ENCODE data around the gene AMER1.

AMER1 gene

GRCh38 chrX:64192673-64193072, 12.8 kb downstream of the AMER1 start:
- no peak overlapping the region for H3K27ac ChIP-seq (ENCODE audit: low read length)
- no peaks in the 10 kb centered on the region for H3K9me3 ChIP-seq (ENCODE audit: insufficient read depth, low read length)
- H4K20me1 ChIP-seq (ENCODE audit: insufficient read depth, low read length), result no peaks in the 10 kb centered on the region
- no peak overlapping the region for H3K4me2 ChIP-seq (ENCODE audit: low read length)
- no peaks in the 10 kb centered on the region for H3K4me1 ChIP-seq (ENCODE audit: low read length)
- H3K27me3 ChIP-seq (ENCODE audit: low read depth, low read length), result no peaks in the 10 kb centered on the region
- TF ChIP-seq EZH2phosphoT487 (IDR thresholded peaks at IDR 0.05; ENCODE audit: low read depth) (no peak), CTCF (IDR thresholded peaks at IDR 0.05; ENCODE audit: low read depth, low read length) (no peak)
- H3K4me3 ChIP-seq (ENCODE audit: low read length), result no peak overlapping the region
- H3K9ac ChIP-seq (ENCODE audit: low read length), result no peak overlapping the region
- H3K79me2 ChIP-seq (ENCODE audit: low read length), result peaks cover 11% of the 10 kb centered on the region; the same call in 1 of the 2 replicates
- H2AFZ ChIP-seq (ENCODE audit: low read depth, low read length), result no peak overlapping the region
- no peaks in the 10 kb centered on the region for H3K36me3 ChIP-seq (replicated peaks; ENCODE audit: low read depth, low read length)

GRCh38 chrX:64192040-64192439, 13.5 kb downstream of the AMER1 start:
- no peaks in the 10 kb centered on the region for H3K9me3 ChIP-seq (ENCODE audit: insufficient read depth, low read length)
- no peaks in the 10 kb centered on the region for H3K27me3 ChIP-seq (ENCODE audit: low read depth, low read length)
- TF ChIP-seq EZH2phosphoT487 (IDR thresholded peaks at IDR 0.05; ENCODE audit: low read depth) (no peak), CTCF (IDR thresholded peaks at IDR 0.05; ENCODE audit: low read depth, low read length) (no peak)
- H3K4me2 ChIP-seq (ENCODE audit: low read length), result no peak overlapping the region
- no peaks in the 10 kb centered on the region for H3K36me3 ChIP-seq (replicated peaks; ENCODE audit: low read depth, low read length)
- no peak overlapping the region for H3K9ac ChIP-seq (ENCODE audit: low read length)
- no peak overlapping the region for H2AFZ ChIP-seq (ENCODE audit: low read depth, low read length)
- no peaks in the 10 kb centered on the region for H4K20me1 ChIP-seq (ENCODE audit: insufficient read depth, low read length)
- no peak overlapping the region for H3K4me3 ChIP-seq (ENCODE audit: low read length)
- H3K4me1 ChIP-seq (ENCODE audit: low read length), result no peaks in the 10 kb centered on the region
- peaks cover 6% of the 10 kb centered on the region; the same call in 1 of the 2 replicates for H3K79me2 ChIP-seq (ENCODE audit: low read length)
- H3K27ac ChIP-seq (ENCODE audit: low read length), result no peak overlapping the region

- no peaks in the 10 kb centered on the region for H3K36me3 ChIP-seq (replicated peaks; ENCODE audit: low read depth, low read length)
- no peak overlapping the region for H3K27ac ChIP-seq (ENCODE audit: low read length)
- no peaks in the 10 kb centered on the region for H3K79me2 ChIP-seq (ENCODE audit: low read length)
- H3K4me2 ChIP-seq (ENCODE audit: low read length), result no peak overlapping the region
- no peaks in the 10 kb centered on the region for H4K20me1 ChIP-seq (ENCODE audit: insufficient read depth, low read length)
- TF ChIP-seq EZH2phosphoT487 (IDR thresholded peaks at IDR 0.05; ENCODE audit: low read depth), result no peak
- TF ChIP-seq CTCF (IDR thresholded peaks at IDR 0.05; ENCODE audit: low read depth, low read length), result no peak
- no peaks in the 10 kb centered on the region for H3K9me3 ChIP-seq (ENCODE audit: insufficient read depth, low read length)
- no peaks in the 10 kb centered on the region for H3K4me1 ChIP-seq (ENCODE audit: low read length)
- H2AFZ ChIP-seq (ENCODE audit: low read depth, low read length), result no peak overlapping the region
- no peak overlapping the region for H3K4me3 ChIP-seq (ENCODE audit: low read length)
- H3K27me3 ChIP-seq (ENCODE audit: low read depth, low read length), result no peaks in the 10 kb centered on the region
- no peak overlapping the region for H3K9ac ChIP-seq (ENCODE audit: low read length)
Measured at GRCh38 chrX:64191281-64192010, 14.1 kb downstream of the AMER1 start.

- no peak overlapping the region for H3K27ac ChIP-seq (ENCODE audit: low read length)
- no peak overlapping the region for H2AFZ ChIP-seq (ENCODE audit: low read depth, low read length)
- H3K4me2 ChIP-seq (ENCODE audit: low read length), result no peak overlapping the region
- H3K36me3 ChIP-seq (replicated peaks; ENCODE audit: low read depth, low read length), result no peaks in the 10 kb centered on the region
- H3K9me3 ChIP-seq (ENCODE audit: insufficient read depth, low read length), result no peaks in the 10 kb centered on the region
- TF ChIP-seq EZH2phosphoT487 (IDR thresholded peaks at IDR 0.05; ENCODE audit: low read depth), result no peak
- H3K4me3 ChIP-seq (ENCODE audit: low read length), result no peak overlapping the region
- no peak overlapping the region for H3K9ac ChIP-seq (ENCODE audit: low read length)
- H3K79me2 ChIP-seq (ENCODE audit: low read length), result no peaks in the 10 kb centered on the region
- H3K4me1 ChIP-seq (ENCODE audit: low read length), result no peaks in the 10 kb centered on the region
- H3K27me3 ChIP-seq (ENCODE audit: low read depth, low read length), result no peaks in the 10 kb centered on the region
- no peaks in the 10 kb centered on the region for H4K20me1 ChIP-seq (ENCODE audit: insufficient read depth, low read length)
Measured at GRCh38 chrX:64190136-64190740, 15.3 kb downstream of the AMER1 start.

Measured in OCI-LY3 (cell line).